GM23338 (cell line): Measurements from ENCODE around the gene CHCHD6. TPM values are rescaled to one million over a fixed set of nuclear protein-coding genes. Genes with fewer than 3 reads are reported as not detected.

Experiments used
- ATAC-seq: fragments of 200-7000 bp; cut with Tn5 transposase; 3 replicates; pipeline ENCODE4 v1.9.1; 2020
- DNase-seq: peaks from one replicate; pipeline ENCODE4 v3.0.0-alpha.2; 2015; ENCODE audit warnings: low spot score
- H2AFZ ChIP-seq: fragments of 200-600 bp; sonication (generic); 2 replicates; pipeline ENCODE4 v1.8.0; 2016; ENCODE audit warnings: antibody characterized with exemption, mild to moderate bottlenecking, moderate library complexity
- H3F3A ChIP-seq: fragments of 200-600 bp; sonication (generic); replicated peaks from 2 replicates; pipeline ENCODE4 v1.8.0; 2017; ENCODE audit warnings: antibody characterized with exemption, mixed run types, low read depth
- H3K27ac ChIP-seq: fragments of 200-600 bp; sonication (generic); 2 replicates; pipeline ENCODE4 v1.6.1; 2016; ENCODE audit warnings: low read depth
- H3K27me3 ChIP-seq: fragments of 200-600 bp; sonication (generic); 2 replicates; pipeline ENCODE4 v1.8.0; 2016; ENCODE audit warnings: mild to moderate bottlenecking, mixed run types, moderate library complexity; ENCODE audit not compliant: insufficient read depth
- H3K36me3 ChIP-seq: fragments of 200-600 bp; sonication (generic); 2 replicates; pipeline ENCODE4 v1.8.0; 2016; ENCODE audit warnings: mild to moderate bottlenecking; ENCODE audit not compliant: insufficient read depth
- H3K4me1 ChIP-seq: fragments of 200-600 bp; sonication (generic); 2 replicates; pipeline ENCODE4 v1.8.0; 2016; ENCODE audit warnings: mild to moderate bottlenecking, moderate library complexity; ENCODE audit not compliant: insufficient read depth
- H3K4me2 ChIP-seq: fragments of 200-600 bp; sonication (generic); 2 replicates; pipeline ENCODE4 v1.7.1; 2017; ENCODE audit warnings: mixed run types
- H3K4me3 ChIP-seq: fragments of 200-600 bp; sonication (generic); 2 replicates; pipeline ENCODE4 v1.6.1; 2016; ENCODE audit warnings: mixed run types
- H3K79me2 ChIP-seq: fragments of 200-600 bp; sonication (generic); replicated peaks from 2 replicates; pipeline ENCODE4 v1.8.0; 2017; ENCODE audit warnings: mild to moderate bottlenecking; ENCODE audit not compliant: insufficient read depth
- H3K9me2 ChIP-seq: fragments of 200-600 bp; sonication (generic); 2 replicates; pipeline ENCODE4 v1.8.0; 2017; ENCODE audit not compliant: insufficient read depth
- H4K20me1 ChIP-seq: fragments of 200-600 bp; sonication (generic); replicated peaks from 2 replicates; pipeline ENCODE4 v1.8.0; 2017; ENCODE audit warnings: mild to moderate bottlenecking; ENCODE audit not compliant: insufficient read depth
- H3K27ac Mint-ChIP-seq: 2 replicates; pipeline ENCODE4 v1.8.0; 2020; ENCODE audit warnings: inconsistent platforms, mild to moderate bottlenecking, moderate library complexity, mixed read lengths
- H3K27me3 Mint-ChIP-seq: 3 replicates; pipeline ENCODE4 v1.8.0; 2022; ENCODE audit warnings: low read depth, mild to moderate bottlenecking, moderate library complexity, mixed read lengths, inconsistent platforms; ENCODE audit not compliant: insufficient read depth, poor library complexity
- H3K36me3 Mint-ChIP-seq: 3 replicates; pipeline ENCODE4 v1.8.0; 2021; ENCODE audit warnings: low read depth, mild to moderate bottlenecking, inconsistent platforms, moderate library complexity, mixed read lengths
- H3K4me1 Mint-ChIP-seq: 3 replicates; pipeline ENCODE4 v1.8.0; 2020; ENCODE audit warnings: mild to moderate bottlenecking, inconsistent platforms, mixed read lengths
- H3K4me3 Mint-ChIP-seq: 3 replicates; pipeline ENCODE4 v1.8.0; 2021; ENCODE audit warnings: moderate library complexity, mild to moderate bottlenecking, inconsistent platforms, mixed read lengths
- H3K9me3 Mint-ChIP-seq: 3 replicates; pipeline ENCODE4 v1.8.0; 2020; ENCODE audit warnings: moderate library complexity, mild to moderate bottlenecking, inconsistent platforms, mixed read lengths
- CREB1 ChIP-seq: fragments of 250-450 bp; sonication (Bioruptor Pico); IDR thresholded peaks from 2 replicates; pipeline ENCODE4 v1.5.0; 2020; ENCODE audit warnings: low read depth, mild to moderate bottlenecking, moderate library complexity
- CTCF ChIP-seq, 2 experiments: fragments of 200-600 bp in 1 of 2; sonication (generic) in 1 of 2; conservative IDR thresholded peaks; 2 replicates each; pipeline versions ENCODE4 v1.5.1 to v1.6.1; 2016 to 2017; ENCODE audit warnings: antibody characterized with exemption in 2 of 2, low read depth in 2 of 2, mild to moderate bottlenecking in 2 of 2, moderate library complexity in 1 of 2
- ETS1 ChIP-seq: IDR thresholded peaks from 2 replicates; pipeline ENCODE4 v1.6.1; 2016; ENCODE audit warnings: antibody characterized with exemption
- EZH2 ChIP-seq: fragments of 200-600 bp; sonication (generic); IDR thresholded peaks from one replicate; pipeline ENCODE4 v1.8.0; 2017; ENCODE audit warnings: antibody characterized with exemption, mild to moderate bottlenecking, low read depth; ENCODE audit not compliant: unreplicated experiment
- JUNB ChIP-seq: IDR thresholded peaks from one replicate; pipeline ENCODE4 v1.6.1; 2016; ENCODE audit warnings: antibody characterized with exemption; ENCODE audit not compliant: unreplicated experiment
- NANOG ChIP-seq: IDR thresholded peaks from 2 replicates; pipeline ENCODE4 v1.6.1; 2016; ENCODE audit warnings: antibody characterized with exemption, borderline replicate concordance
- POLR2AphosphoS5 ChIP-seq: IDR thresholded peaks from 2 replicates; pipeline ENCODE4 v1.6.1; 2016; ENCODE audit warnings: antibody characterized with exemption, low read depth
- STAT1 ChIP-seq: IDR thresholded peaks from one replicate; pipeline ENCODE4 v1.6.1; 2016; ENCODE audit warnings: antibody characterized with exemption; ENCODE audit not compliant: unreplicated experiment
- ZNF114 ChIP-seq: fragments of 250-450 bp; sonication (Bioruptor Pico); IDR thresholded peaks from 2 replicates; pipeline ENCODE4 v1.5.0; 2020; ENCODE audit warnings: mild to moderate bottlenecking, moderate library complexity
- polyA plus RNA-seq: library from polyadenylated mRNA; unstranded; fragments of >200 nt; fragmentation: Nextera tagmentation; extraction: Ambion mirVana; gene quantifications from 2 replicates; pipeline ENCODE4 v1.2.1, GENCODE V29; 2016
- total RNA-seq: library from RNA; depleted of rRNA; stranded (reverse); fragments of >200 nt; shearing (Covaris generic); gene quantifications from 2 replicates; pipeline ENCODE4 v1.2.3, GENCODE V29; 2014
- TF ChIP-seq, protein P1 (sequence below): IDR thresholded peaks from one replicate; pipeline ENCODE4 v1.6.1; 2018; ENCODE audit warnings: antibody characterized with exemption; ENCODE audit not compliant: unreplicated experiment

CHCHD6 gene
- total and polyA plus RNA-seq, 2 experiments from 2014 or later: 28.8 to 43.0 TPM

- Mint-ChIP-seq H3K9me3 (no peaks in the 10 kb centered on the region), H3K27me3 (peaks cover 18% of the 10 kb centered on the region), H3K4me1 (peaks cover 6% of the 10 kb centered on the region), H3K27ac (no peak overlapping the region; the same call in 1 of the 2 replicates), H3K4me3 (peak overlapping the region; percentile 63; the same call in 2 of the 3 replicates), H3K36me3 (peaks cover 6% of the 10 kb centered on the region)
- Histone ChIP-seq H4K20me1 (peaks cover 3% of the 10 kb centered on the region), H3K27ac (no peak overlapping the region), H3K27me3 (0 out of 2 replicates have a peak, but pooled peaks cover 10% of the 10 kb centered on the region), H3F3A (no peaks in the 10 kb centered on the region), H2AFZ (no peak overlapping the region), H3K9me2 (no peaks in the 10 kb centered on the region), H3K4me3 (peak overlapping the region; percentile 72; the same call in 1 of the 2 replicates), H3K4me2 (peak overlapping the region; percentile 84; the same call in 1 of the 2 replicates), H3K4me1 (peaks cover 4% of the 10 kb centered on the region), H3K36me3 (no peaks in the 10 kb centered on the region), H3K79me2 (peaks cover 43% of the 10 kb centered on the region)
- TF ChIP-seq CTCF (conservative IDR thresholded peaks at IDR 0.05; ENCODE audit: low read depth in 2 of 2) (peak in 1 of 2 experiments; percentile 32; a peak in 1 of 4 replicates), POLR2AphosphoS5 (no peak), ZNF114 (CRISPR knock-in tag) (no peak)
- TF ChIP-seq, protein P1, sequence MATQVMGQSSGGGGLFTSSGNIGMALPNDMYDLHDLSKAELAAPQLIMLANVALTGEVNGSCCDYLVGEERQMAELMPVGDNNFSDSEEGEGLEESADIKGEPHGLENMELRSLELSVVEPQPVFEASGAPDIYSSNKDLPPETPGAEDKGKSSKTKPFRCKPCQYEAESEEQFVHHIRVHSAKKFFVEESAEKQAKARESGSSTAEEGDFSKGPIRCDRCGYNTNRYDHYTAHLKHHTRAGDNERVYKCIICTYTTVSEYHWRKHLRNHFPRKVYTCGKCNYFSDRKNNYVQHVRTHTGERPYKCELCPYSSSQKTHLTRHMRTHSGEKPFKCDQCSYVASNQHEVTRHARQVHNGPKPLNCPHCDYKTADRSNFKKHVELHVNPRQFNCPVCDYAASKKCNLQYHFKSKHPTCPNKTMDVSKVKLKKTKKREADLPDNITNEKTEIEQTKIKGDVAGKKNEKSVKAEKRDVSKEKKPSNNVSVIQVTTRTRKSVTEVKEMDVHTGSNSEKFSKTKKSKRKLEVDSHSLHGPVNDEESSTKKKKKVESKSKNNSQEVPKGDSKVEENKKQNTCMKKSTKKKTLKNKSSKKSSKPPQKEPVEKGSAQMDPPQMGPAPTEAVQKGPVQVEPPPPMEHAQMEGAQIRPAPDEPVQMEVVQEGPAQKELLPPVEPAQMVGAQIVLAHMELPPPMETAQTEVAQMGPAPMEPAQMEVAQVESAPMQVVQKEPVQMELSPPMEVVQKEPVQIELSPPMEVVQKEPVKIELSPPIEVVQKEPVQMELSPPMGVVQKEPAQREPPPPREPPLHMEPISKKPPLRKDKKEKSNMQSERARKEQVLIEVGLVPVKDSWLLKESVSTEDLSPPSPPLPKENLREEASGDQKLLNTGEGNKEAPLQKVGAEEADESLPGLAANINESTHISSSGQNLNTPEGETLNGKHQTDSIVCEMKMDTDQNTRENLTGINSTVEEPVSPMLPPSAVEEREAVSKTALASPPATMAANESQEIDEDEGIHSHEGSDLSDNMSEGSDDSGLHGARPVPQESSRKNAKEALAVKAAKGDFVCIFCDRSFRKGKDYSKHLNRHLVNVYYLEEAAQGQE: no peak
- DNase-seq: no peak
- ATAC-seq: peak; percentile 3
These were observed 281.3 kb downstream of the CHCHD6 start for GRCh38 chr3:126985132-126985985.

DNA sequence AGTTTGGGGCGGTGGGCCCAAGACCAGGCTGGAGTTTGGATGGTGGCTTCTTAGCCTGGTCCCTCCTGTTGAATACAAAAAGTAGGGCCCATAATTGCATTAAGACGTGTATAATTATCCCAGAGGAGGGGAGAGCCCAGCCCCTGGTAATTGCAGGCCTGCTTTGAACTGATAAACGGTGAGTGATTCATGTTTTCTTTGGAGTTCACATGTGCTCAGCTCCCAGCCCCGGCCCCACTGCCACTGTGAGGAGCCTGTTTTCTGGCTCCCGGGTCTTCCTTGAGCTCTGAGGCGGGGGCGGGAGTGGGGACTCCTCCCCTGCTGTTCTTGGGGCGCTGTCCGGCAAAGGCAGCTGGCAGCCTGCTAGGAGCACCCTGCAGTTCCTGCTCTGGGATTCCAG lies 282.0 kb downstream of the CHCHD6 start:
- Mint-ChIP-seq H3K27ac (no peak overlapping the region), H3K36me3 (peaks cover 6% of the 10 kb centered on the region), H3K27me3 (peaks cover 20% of the 10 kb centered on the region), H3K4me3 (no peak overlapping the region), H3K9me3 (no peaks in the 10 kb centered on the region), H3K4me1 (peaks cover 6% of the 10 kb centered on the region)
- no peak overlapping the region for H3K27ac ChIP-seq
- H3K36me3 ChIP-seq: no peaks in the 10 kb centered on the region
- H3K4me3 ChIP-seq: no peak overlapping the region
- H4K20me1 ChIP-seq: peaks cover 3% of the 10 kb centered on the region
- no peak overlapping the region for H2AFZ ChIP-seq
- ATAC-seq: no peak
- H3K79me2 ChIP-seq: peaks cover 43% of the 10 kb centered on the region
- H3K4me2 ChIP-seq: no peak overlapping the region
- DNase-seq: no peak
- 0 out of 2 replicates have a peak, but pooled peaks cover 10% of the 10 kb centered on the region for H3K27me3 ChIP-seq
- H3K9me2 ChIP-seq: no peaks in the 10 kb centered on the region
- peaks cover 4% of the 10 kb centered on the region for H3K4me1 ChIP-seq
- no peaks in the 10 kb centered on the region for H3F3A ChIP-seq
- TF ChIP-seq STAT1 (no peak), NANOG (no peak), EZH2 (no peak), ETS1 (no peak), ZNF114 (CRISPR knock-in tag) (no peak), CREB1 (CRISPR knock-in tag) (no peak), JUNB (no peak), CTCF (conservative IDR thresholded peaks at IDR 0.05; ENCODE audit: low read depth in 2 of 2) (no peak)
- TF ChIP-seq, protein P1: no peak
